Breast epithelium (tissue), 4 donors: ENCODE results near the gene RGS3. TPM values are rescaled to one million over a fixed set of nuclear protein-coding genes. Genes with fewer than 3 reads are reported as not detected.
A peak's percentile ranks its signal among the peaks of the same experiment; 100 is the strongest.

ENCODE experiments used
- DNase-seq, 2 donors: peaks; one replicate each; pipeline ENCODE4 v3.0.0-alpha.2; 2019; ENCODE audit warnings: low spot score in 2 of 2
- H3K27ac ChIP-seq, 2 donors: fragments of 200-600 bp; sonication (generic) in 1 of 2; one replicate each; pipeline ENCODE4 v1.5.1; 2016 to 2019; ENCODE audit warnings: mild to moderate bottlenecking in 1 of 2
- H3K27me3 ChIP-seq, 2 donors: fragments of 200-600 bp; sonication (generic) in 1 of 2; one replicate each; pipeline versions ENCODE4 v1.5.1 to v1.6.0; 2017 to 2019; ENCODE audit warnings: control low read depth in 1 of 2, mild to moderate bottlenecking in 1 of 2
- H3K36me3 ChIP-seq: fragments of 200-600 bp; one replicate; pipeline ENCODE4 v1.5.1; 2019
- H3K4me1 ChIP-seq, 2 donors: fragments of 200-600 bp; sonication (generic); one replicate each; pipeline ENCODE4 v1.5.1; 2016 to 2019; ENCODE audit warnings: control low read depth in 1 of 2
- H3K4me3 ChIP-seq, 3 donors: fragments of 200-600 bp; sonication (generic); 1 replicate in 2 of 3; 2 replicates in 1 of 3; pipeline ENCODE4 v1.5.1; 2016 to 2019; ENCODE audit warnings: mild to moderate bottlenecking in 3 of 3, moderate library complexity in 2 of 3
- H3K9me3 ChIP-seq, 2 donors: fragments of 200-600 bp; sonication (generic) in 1 of 2; one replicate each; pipeline ENCODE4 v1.5.1; 2016 to 2019; ENCODE audit warnings: control low read depth in 1 of 2
- POLR2A ChIP-seq: fragments of 450-650 bp; IDR thresholded peaks from one replicate; pipeline ENCODE4 v1.6.1; 2016; ENCODE audit warnings: antibody characterized with exemption, mild to moderate bottlenecking, moderate library complexity
- POLR2AphosphoS5 ChIP-seq, 3 donors: sonication (generic); formaldehyde crosslinking; IDR thresholded peaks; one replicate each; pipeline ENCODE4 v1.6.1; 2017; ENCODE audit warnings: antibody characterized with exemption in 3 of 3
- intact Hi-C: fragments of 100-400 bp; cut with DNase I; formaldehyde crosslinking; loops from one replicate; pipeline ENCODE4 v1.15.1; 2023; ENCODE audit warnings: low total_unique reads
- total RNA-seq, 3 donors: library from RNA; depleted of rRNA; stranded (reverse); fragments of >200 nt; gene quantifications; one replicate each; pipeline ENCODE4 v1.1.0, GENCODE V29; 2016
- TF ChIP-seq, protein P1 (sequence below), 3 donors: fragments of 450-650 bp; IDR thresholded peaks; one replicate each; pipeline ENCODE4 v1.5.1; 2016 to 2017; ENCODE audit warnings: antibody characterized with exemption in 3 of 3, mild to moderate bottlenecking in 3 of 3, moderate library complexity in 3 of 3

RGS3 gene
- total RNA-seq, 3 donors from 2014 or later: 31.7 to 49.0 (median 35.4) TPM

DNA sequence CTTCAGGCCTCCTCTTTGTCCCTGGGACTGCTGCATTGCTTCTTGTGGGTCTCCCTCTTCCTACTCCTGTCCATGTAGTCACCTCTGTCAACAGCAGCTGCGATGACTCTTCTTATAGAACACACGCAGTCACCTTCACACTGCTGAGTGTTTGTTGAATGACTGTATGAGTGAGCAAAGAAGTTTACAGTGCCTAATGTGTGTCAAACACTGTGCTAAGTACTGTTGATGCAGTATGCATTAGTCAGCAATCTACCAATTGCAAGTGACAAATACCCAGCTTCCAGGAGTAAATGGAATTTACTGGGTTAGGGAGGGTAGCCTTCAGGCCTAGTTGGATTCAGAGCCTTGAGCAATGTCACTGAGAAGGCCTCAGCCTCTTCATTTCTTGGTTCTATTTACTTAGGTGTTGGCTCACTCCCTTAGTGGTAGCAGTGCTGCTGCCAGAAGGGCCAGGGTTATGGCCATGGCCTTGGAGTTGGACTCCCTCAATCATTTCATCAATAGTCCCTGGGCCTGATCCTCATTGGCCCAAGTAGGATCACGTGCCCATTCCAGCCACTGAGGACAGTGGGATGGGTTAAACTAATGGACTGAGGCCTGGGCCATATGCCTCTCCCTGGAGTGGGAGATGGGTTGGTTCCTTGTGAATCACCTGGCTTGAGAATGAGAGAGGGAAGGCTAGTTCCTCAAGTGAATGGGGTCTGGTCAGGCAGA lies 93.5 kb downstream of the RGS3 start:
- no peaks in the 10 kb centered on the region for H3K9me3 ChIP-seq
- no peaks in the 10 kb centered on the region for H3K27me3 ChIP-seq
- TF ChIP-seq, protein P1, sequence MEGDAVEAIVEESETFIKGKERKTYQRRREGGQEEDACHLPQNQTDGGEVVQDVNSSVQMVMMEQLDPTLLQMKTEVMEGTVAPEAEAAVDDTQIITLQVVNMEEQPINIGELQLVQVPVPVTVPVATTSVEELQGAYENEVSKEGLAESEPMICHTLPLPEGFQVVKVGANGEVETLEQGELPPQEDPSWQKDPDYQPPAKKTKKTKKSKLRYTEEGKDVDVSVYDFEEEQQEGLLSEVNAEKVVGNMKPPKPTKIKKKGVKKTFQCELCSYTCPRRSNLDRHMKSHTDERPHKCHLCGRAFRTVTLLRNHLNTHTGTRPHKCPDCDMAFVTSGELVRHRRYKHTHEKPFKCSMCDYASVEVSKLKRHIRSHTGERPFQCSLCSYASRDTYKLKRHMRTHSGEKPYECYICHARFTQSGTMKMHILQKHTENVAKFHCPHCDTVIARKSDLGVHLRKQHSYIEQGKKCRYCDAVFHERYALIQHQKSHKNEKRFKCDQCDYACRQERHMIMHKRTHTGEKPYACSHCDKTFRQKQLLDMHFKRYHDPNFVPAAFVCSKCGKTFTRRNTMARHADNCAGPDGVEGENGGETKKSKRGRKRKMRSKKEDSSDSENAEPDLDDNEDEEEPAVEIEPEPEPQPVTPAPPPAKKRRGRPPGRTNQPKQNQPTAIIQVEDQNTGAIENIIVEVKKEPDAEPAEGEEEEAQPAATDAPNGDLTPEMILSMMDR (IDR thresholded peaks at IDR 0.05): no peak
- TF ChIP-seq POLR2A (no peak), POLR2AphosphoS5 (IDR thresholded peaks at IDR 0.05) (no peak)
- H3K4me1 ChIP-seq: no peaks in the 10 kb centered on the region
- intact Hi-C loops: no loop called here
- DNase-seq: no peak
- H3K4me3 ChIP-seq: no peak overlapping the region
- H3K36me3 ChIP-seq: no peaks in the 10 kb centered on the region
- H3K27ac ChIP-seq: peak overlapping the region in 1 of 2 donors; percentile 32

DNA sequence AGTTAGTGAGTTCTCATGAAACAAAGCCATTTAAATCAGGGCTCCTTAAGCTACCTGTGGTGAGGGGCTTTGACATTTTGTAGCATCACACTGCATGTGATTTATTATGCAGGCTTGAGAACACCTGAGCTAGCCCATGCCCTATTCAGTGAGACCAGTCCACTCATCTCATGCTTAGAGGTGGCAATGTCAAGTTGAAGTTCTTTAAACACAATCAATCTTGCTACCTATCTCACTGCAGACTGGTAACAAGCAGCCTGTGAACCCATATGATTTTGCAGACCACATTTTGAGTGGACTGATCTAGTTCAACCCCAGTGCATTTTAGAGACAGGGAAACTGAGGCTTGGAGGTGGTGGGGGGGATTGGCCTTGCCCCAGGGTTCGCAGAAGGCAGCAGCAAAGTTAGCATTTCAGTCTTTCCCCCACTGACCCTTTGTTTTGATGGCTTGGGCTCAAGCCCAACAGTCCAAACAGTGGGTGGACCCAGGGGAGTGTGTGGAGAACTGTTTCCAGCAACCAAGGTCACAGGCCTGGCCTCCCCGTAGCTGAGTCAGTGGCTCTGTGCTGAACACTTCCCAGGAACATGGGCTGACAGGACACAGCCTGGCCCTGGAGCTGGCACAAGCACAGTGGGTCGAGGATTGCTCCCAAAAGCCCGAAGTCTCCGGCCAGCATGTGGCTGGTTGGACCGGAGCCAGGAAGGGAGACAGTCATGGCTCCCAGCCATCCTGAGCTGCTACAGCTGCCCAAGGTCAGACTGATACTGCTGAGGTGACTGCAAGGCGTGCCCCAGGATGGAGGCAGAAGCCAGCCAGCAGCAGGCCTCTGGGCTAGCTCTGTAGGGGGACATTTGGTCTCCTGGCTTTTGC lies 95.3 kb downstream of the RGS3 start:
- no peak overlapping the region for H3K4me3 ChIP-seq
- H3K9me3 ChIP-seq: no peaks in the 10 kb centered on the region
- no peaks in the 10 kb centered on the region for H3K27me3 ChIP-seq
- intact Hi-C loops: no loop called here
- H3K36me3 ChIP-seq: no peaks in the 10 kb centered on the region
- peaks cover 0 to 4% of the 10 kb centered on the region in 2 donors for H3K4me1 ChIP-seq
- TF ChIP-seq POLR2A (no peak), POLR2AphosphoS5 (IDR thresholded peaks at IDR 0.05) (peak in 2 of 3 donors; percentile 47 to 59)
- TF ChIP-seq, protein P1 (IDR thresholded peaks at IDR 0.05): no peak
- peak in 1 of 2 donors; percentile 60 for DNase-seq
- peak overlapping the region in 1 of 2 donors; percentile 7 for H3K27ac ChIP-seq

GRCh38 chr9:113559834-113560800 lies 96.6 kb downstream of the RGS3 start:
- H3K4me3 ChIP-seq: no peak overlapping the region
- TF ChIP-seq POLR2A: no peak
- TF ChIP-seq POLR2AphosphoS5 (IDR thresholded peaks at IDR 0.05): no peak
- TF ChIP-seq, protein P1 (IDR thresholded peaks at IDR 0.05): no peak
- peak in 1 of 2 donors; percentile 20 for DNase-seq
- H3K27me3 ChIP-seq: no peaks in the 10 kb centered on the region
- no peak overlapping the region for H3K27ac ChIP-seq
- intact Hi-C loops: no loop called here
- H3K36me3 ChIP-seq: no peaks in the 10 kb centered on the region
- peaks cover 7 to 9% of the 10 kb centered on the region in 2 donors for H3K4me1 ChIP-seq
- no peaks in the 10 kb centered on the region for H3K9me3 ChIP-seq

DNA sequence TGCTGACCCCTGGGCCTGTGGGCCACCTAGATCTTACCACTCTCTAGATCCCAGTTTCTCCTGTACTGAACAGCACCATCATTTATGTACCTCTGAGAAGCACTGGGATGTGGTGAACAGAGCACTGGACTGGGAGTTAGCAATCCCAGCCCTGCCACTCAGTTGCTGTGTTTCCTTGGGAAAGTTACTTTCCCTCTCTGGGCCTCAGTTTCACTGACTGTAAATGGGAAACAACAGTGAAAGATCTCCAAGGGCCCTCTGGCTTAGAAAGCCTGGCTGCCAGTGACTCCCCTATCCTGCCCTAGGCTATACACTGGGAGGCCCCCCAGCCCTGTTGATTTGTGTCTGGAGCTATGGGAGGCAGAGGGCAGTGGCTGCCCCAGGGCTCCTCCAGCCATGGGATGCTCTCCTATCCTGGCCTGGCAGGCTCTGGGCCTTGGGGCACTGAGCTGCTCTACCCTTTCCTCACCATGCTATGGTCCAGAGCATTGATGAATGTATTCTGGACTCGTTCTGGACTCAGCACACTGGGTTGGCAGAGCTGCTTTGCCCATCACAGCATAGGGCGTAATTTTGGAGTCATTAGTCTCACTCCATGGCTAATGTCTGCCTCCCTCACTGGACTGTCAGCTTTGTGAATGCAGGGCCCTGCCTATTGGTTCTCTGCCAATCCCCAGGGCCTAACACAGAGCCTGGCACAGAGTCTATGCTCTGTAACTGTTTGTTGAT lies 99.3 kb downstream of the RGS3 start:
- DNase-seq: peak in 1 of 2 donors; percentile 28

More for the DNA sequence above, 99.3 kb downstream of the RGS3 start:
- intact Hi-C loops: no loop called here
- Histone ChIP-seq H3K36me3 (no peaks in the 10 kb centered on the region), H3K9me3 (no peaks in the 10 kb centered on the region), H3K4me1 (peaks cover 7 to 21% of the 10 kb centered on the region in 2 donors), H3K27ac (peak overlapping the region in 1 of 2 donors; percentile 93), H3K4me3 (no peak overlapping the region), H3K27me3 (no peaks in the 10 kb centered on the region)
- no peak for TF ChIP-seq POLR2AphosphoS5 (IDR thresholded peaks at IDR 0.05)
- no peak for TF ChIP-seq POLR2A
- TF ChIP-seq, protein P1 (IDR thresholded peaks at IDR 0.05): no peak
